ENCODE results near the gene CUL4A. TPM values are rescaled to one million over a fixed set of nuclear protein-coding genes. Genes with fewer than 3 reads are reported as not detected.

The CUL4A gene
- total and polyA plus RNA-seq, 9 of the 15 experiments (the other 6 are each of a cell fraction or from before 2014, with no cell fraction given): 21.1 to 92.0 (median 63.2) TPM

GRCh38 chr13:113207890-113208420, 1.5 kb upstream of the CUL4A start:
- DNase-seq (ENCODE audit: extremely low read depth in 1 of 4, low spot score in 3 of 4) (peak in 1 of 4 experiments; percentile 45), ATAC-seq (peak; percentile 48), FAIRE-seq (peak; percentile 65)
- H2AFZ ChIP-seq (ENCODE audit: low read depth, low read length): peak overlapping the region; percentile 80
- H3K9ac ChIP-seq (ENCODE audit: insufficient read depth in 1 of 2, low read depth in 2 of 2, low read length in 2 of 2): peak overlapping the region; percentile 98 to 99
- no TSS peak for BruUV-seq (replicated peaks)
- H3K27ac ChIP-seq (ENCODE audit: extremely low read depth, low read depth, low read length): peak overlapping the region; percentile 98
- H3K36me3 ChIP-seq (ENCODE audit: control insufficient read depth, insufficient read depth, low read length): peaks cover 67% of the 10 kb centered on the region
- CTCF ChIA-PET (ENCODE audit: low intra/inter-chr PET ratio): no interaction called here
- intact Hi-C loops (cut with micrococcal nuclease) (loop anchor here (1.0 to 10.0 kb wide), 2 partner anchors 12 to 187 kb away; no protein-coding TSS in a partner anchor), in situ Hi-C loops (cut with MboI) (no loop called here)
- H3K79me2 ChIP-seq (ENCODE audit: control insufficient read depth, insufficient read depth, low read length): peaks cover 97% of the 10 kb centered on the region
- H3K4me1 ChIP-seq (replicated peaks in 1 of 2; ENCODE audit: control insufficient read depth in 2 of 2, insufficient read depth in 2 of 2, low read length in 2 of 2): peaks cover 21 to 30% of the 10 kb centered on the region in 2 experiments; a peak in 4 of 5 replicates
- H3K4me3 ChIP-seq: peak overlapping the region; percentile 95
- 0% methylated on average over 16 of the region's 44 CpGs for WGBS (ENCODE audit: insufficient coverage, low coverage, missing lambda C conversion rate)
- H3K27me3 ChIP-seq (ENCODE audit: control insufficient read depth in 2 of 2, insufficient read depth in 2 of 2, low read length in 2 of 2): no peaks in the 10 kb centered on the region
- POLR2A ChIA-PET: interaction anchor here (0.7 to 1.1 kb wide), 3 partner anchors 11 to 338 kb away, joined by 3 read pairs; no protein-coding TSS in a partner anchor
- no peaks in the 10 kb centered on the region for H3K9me3 ChIP-seq (replicated peaks; ENCODE audit: control insufficient read depth, insufficient read depth, low read depth, low read length)
- H4K20me1 ChIP-seq (replicated peaks; ENCODE audit: control insufficient read depth, insufficient read depth, low read length): peaks cover 12% of the 10 kb centered on the region; the same call in 1 of the 2 replicates
- H3K4me2 ChIP-seq (ENCODE audit: insufficient read depth, low read length): peak overlapping the region; percentile 98
- peaks cover 5% of the 10 kb centered on the region for H3K9me1 ChIP-seq (ENCODE audit: control insufficient read depth, insufficient read depth, low read length)
- TF ChIP-seq TGIF2 (CRISPR knock-in tag; IDR thresholded peaks at IDR 0.05) (peak; percentile 67; the same call in 1 of the 2 replicates), KDM2B (CRISPR knock-in tag; IDR thresholded peaks at IDR 0.05) (no peak), RFX1 (IDR thresholded peaks at IDR 0.05) (no peak), MGA (IDR thresholded peaks at IDR 0.05) (peak; percentile 41), ZNF511 (CRISPR knock-in tag; IDR thresholded peaks at IDR 0.05) (0 out of 2 replicates have a peak, but pooled peaks have one; percentile 24), SFPQ (IDR thresholded peaks at IDR 0.05; ENCODE audit: low read depth, low read length) (no peak), TRIM28 (IDR thresholded peaks at IDR 0.05) (no peak), DACH1 (IDR thresholded peaks at IDR 0.05; ENCODE audit: partially characterized antibody) (no peak)

All from K562 (cell line).